ENCODE measurements around the gene GUCA2A.

Gene GUCA2A

GRCh38 chr1:42130061-42130660 lies 34.4 kb downstream of the GUCA2A start:
- no peak for DNase-seq (ENCODE audit: low spot score)

DNA sequence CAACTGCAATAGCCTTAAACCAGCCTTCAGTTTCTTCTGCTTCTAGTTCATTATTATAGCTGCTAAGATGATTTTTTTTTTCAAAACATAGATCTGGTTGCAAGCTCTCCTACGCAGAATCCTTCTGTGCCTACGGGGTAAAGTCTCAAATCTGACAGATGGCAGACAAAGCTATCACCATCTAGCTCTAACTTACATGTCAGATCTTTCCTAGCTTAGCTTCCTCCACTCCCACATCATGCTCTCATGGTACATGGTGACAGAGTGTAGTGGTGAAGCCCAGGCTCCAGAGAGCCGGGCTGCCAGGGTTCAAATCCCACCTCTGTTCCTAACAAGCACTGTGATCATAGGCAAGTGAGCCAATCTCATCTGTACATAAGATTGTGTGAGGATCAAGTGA lies 35.6 kb downstream of the GUCA2A start:
- no peak for DNase-seq (ENCODE audit: low spot score)

- no peak for DNase-seq (ENCODE audit: low spot score)
These were observed 36.0 kb downstream of the GUCA2A start for GRCh38 chr1:42128499-42128898.

- DNase-seq (ENCODE audit: low spot score), result no peak
These were observed 36.8 kb downstream of the GUCA2A start for GRCh38 chr1:42127767-42128166.

DNA sequence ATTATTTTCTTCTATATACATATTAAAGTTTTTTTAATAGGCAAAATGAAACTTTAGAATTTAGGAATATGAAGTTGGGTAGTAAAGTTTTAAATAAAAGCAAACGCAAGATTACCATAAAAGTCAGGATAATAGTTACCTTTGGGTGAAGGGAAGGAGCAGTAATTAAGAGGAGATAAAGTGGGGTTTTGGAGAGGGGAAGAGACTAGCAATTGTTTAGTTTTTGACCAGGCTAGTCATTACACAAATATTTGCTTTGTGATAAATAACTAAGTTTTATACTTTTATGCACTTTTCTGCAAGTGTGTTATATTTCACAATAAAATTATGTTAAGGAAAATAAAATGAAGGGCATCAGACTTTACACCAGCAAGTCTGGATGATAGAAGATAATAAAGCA lies 39.0 kb downstream of the GUCA2A start:
- no peak for DNase-seq (ENCODE audit: low spot score)

GRCh38 chr1:42122408-42122807 lies 42.1 kb downstream of the GUCA2A start:
- DNase-seq (ENCODE audit: low spot score), result no peak

DNA sequence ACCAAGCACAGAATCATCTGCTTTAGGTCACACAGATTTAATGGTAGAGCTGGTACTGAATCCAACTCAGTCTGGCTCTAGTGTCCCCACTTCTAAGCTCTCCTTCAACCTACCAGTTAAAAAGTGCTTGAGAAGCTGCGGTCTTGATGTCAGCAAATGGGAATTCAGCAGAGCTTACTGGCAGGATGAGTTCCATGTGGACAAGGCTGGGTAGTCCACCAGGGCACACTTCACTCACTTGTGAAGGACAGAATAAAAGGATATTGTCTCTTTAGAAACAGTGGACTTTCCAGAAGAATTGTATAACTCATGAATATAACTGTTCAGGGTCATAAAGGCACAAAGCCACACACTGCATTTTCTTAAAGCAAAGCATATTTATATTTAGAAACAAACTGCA lies 46.4 kb downstream of the GUCA2A start:
- no peak for DNase-seq (ENCODE audit: low spot score)

- no peak for DNase-seq (ENCODE audit: low spot score)
These were observed 47.3 kb downstream of the GUCA2A start for GRCh38 chr1:42117214-42117613.

- DNase-seq (ENCODE audit: low spot score), result no peak
These were observed 50.3 kb downstream of the GUCA2A start for GRCh38 chr1:42114229-42114628.

All from globus pallidus (tissue), 1 donor.